Mesenteric fat pad (tissue), 1 donor: ENCODE data around the gene PRSS22. TPM values are rescaled to one million over a fixed set of nuclear protein-coding genes. Genes with fewer than 3 reads are reported as not detected.
"Not testable (repeated sequence)": the region's sequence is repeated elsewhere in the genome, so short reads cannot be mapped to it uniquely, and the experiment has no call there.

Source experiments
- DNase-seq: peaks from one replicate; pipeline ENCODE4 v3.0.0-alpha.2; 2020; ENCODE audit warnings: low spot score
- long read RNA-seq: library from polyadenylated mRNA; unstranded; transcript quantifications from one replicate; pipeline ENCODE4 v2.0.0, GENCODE V29; 2020
- total RNA-seq: library from RNA; stranded (reverse); fragmentation: NEBNext Ultra II Directional; extraction: Animal tissue kit (Norgen Biotek cat#: 25700); gene quantifications from one replicate; pipeline ENCODE4 v1.2.1, GENCODE V29; 2021
- donor health status: DM: yes; HTN: yes; CAD: no.

Gene PRSS22
- not detected for total RNA-seq
- long read RNA-seq, result 0 reads

- no peak for DNase-seq
These were observed at the start of gene PRSS22 for GRCh38 chr16:2857451-2858244. PRSS22 (minus strand) TSS chr16:2858170; CDS start chr16:2858104, 66 bp downstream.

GRCh38 chr16:2907084-2907753 is 49.2 kb upstream of the PRSS22 start:
- not testable (repeated sequence) for DNase-seq

- no peak for DNase-seq
These were observed 48.0 kb upstream of the PRSS22 start for GRCh38 chr16:2905988-2906387.

DNA sequence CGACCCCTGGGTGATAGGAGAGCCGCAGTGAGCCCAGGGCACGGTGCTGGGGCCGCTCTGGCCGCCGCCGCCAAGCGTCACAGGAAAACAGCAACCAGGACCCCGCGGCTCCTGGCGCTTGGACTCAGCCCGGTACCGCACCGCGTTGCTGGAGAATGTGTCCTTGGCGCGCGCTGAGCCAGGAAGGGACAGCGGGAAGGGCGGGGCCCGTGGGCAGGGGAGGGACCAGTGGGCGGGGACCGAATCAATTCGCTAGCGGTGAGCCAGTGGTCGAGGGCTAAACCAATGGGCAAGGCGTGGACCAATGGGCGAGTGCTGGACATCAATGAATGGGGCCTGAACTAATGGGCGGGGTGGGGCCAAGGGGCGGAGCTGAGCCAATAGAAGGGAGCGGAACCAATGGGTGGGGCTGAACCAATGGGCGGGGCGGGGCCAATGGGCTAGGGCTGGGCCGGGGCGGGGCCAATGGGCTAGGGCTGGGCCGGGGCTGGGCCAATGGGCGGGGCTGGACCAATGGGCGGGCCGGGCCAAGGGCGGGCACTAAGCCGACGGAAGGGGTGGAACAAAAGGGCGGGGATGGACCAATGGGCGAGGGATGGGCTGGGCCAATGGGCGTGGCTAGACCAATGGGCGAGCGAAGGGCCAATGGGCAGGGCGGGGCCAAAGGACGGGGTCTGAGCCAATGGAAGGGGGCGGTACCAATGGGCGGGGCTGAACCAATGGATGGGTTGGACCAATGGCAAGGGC is 47.4 kb upstream of the PRSS22 start:
- DNase-seq, result peak; percentile 99

GRCh38 chr16:2904922-2905240 is 46.9 kb upstream of the PRSS22 start:
- DNase-seq, result no peak

DNA sequence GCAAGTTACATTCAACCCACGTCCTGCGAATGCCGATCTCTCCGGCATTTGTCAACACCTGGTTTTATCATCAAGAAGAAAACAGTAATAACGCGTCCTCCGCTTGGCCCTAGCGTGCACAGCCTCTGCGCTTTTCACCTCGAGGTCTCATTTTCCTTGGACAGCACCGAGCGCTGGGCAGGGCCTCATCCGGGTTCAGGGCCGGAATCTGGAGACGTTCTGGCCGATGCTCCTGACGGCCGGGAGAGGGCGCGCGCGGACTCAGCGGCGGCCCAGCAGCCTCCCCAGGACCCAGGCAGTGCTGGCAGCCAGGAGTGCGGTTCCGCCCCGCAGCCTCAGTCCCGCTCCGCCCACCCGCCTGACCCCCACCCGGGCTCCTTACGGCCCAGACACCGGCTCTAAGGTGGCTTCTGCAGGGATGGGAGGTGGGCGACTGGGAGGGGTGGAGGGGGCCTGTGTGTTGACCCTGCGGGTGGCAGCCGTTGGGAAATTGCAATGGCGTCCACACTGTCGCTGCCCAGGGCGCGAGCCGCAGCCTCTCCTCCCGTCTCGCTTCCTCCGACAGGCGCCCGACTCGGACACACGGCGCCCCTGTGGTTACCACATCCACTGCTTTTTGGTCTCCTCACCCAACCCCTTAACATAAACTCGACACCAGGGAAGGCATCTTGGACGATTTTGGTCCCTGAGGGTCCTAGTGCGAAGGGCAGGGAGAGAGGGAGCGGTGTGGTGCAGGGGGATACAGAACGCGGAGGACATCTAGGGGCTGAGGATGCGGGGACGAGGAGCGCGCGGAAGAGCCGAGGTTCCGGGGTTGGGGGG is 46.3 kb upstream of the PRSS22 start:
- DNase-seq, result peak; percentile 97

- DNase-seq, result no peak
These were observed 44.6 kb upstream of the PRSS22 start for GRCh38 chr16:2902337-2903130.

GRCh38 chr16:2900526-2901075 is 42.6 kb upstream of the PRSS22 start:
- no peak for DNase-seq

GRCh38 chr16:2899564-2900072 is 41.6 kb upstream of the PRSS22 start:
- DNase-seq, result no peak

GRCh38 chr16:2898831-2899563 is 41.0 kb upstream of the PRSS22 start:
- no peak for DNase-seq

DNA sequence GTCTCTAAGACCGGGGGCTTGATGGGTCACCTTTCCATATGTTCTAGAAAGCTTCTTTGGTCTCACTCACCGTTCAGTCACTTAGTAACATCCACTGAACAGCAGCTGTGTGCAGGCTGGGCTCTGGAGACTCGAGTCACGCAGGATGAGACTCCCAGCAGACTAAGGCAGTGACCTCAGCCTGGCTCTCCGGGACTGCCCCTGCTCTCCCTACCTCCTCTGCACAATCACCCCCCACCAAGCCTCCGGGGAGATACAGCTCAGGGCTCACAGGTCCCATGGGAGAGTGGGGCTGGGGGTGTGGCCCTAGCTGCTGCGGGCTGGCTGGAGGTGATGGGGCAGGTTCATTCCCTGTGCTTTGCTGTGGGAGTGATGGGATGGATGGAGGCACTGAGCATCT is 39.1 kb upstream of the PRSS22 start:
- DNase-seq, result no peak

DNA sequence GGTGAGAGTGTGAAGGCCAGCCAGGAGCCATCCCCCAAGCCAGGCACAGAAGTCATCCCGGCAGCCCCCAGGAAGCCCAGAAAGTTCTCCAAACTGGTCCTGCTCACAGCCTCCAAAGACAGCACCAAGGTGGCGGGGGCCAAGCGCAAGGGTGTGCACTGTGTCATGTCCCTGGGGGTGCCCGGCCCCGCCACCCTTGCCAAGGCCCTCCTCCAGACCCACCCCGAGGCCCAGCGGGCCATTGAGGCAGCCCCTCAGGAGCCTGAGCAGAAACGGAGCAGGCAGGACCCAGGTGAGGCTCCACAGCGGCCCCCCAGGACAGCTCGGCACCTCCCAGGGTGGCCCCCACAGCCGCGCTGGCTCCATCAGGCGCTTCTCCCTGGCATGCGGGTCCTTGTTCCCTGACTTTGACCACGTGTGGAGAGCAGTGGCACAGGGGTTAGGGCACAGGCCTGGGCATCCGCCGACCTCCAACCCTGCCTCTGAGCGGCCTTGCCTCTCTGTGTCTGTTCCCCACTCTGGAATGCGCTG is 38.6 kb upstream of the PRSS22 start:
- DNase-seq, result no peak

- DNase-seq, result no peak
These were observed 37.8 kb upstream of the PRSS22 start for GRCh38 chr16:2895813-2896212.

DNA sequence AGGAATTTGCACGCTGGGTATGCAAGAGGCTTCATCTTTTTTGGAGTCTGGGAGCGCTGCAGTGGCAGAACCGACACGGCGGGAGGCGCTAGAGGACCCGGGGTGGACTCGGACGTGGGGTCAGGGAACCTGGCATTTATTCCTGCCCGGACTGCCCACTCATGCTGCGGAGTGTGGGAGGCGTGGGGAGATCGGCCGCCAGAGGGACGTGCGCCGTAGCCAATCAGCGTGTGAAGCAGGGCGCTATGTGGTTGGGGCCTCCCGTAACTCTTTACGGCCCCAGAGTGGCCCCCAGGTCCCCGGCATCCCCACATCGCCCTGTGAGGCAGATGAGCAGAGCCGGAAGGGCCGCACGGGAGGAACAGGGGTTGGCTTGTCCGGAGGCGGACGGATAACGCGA is 36.3 kb upstream of the PRSS22 start:
- DNase-seq, result no peak

- no peak for DNase-seq
These were observed 26.1 kb upstream of the PRSS22 start for GRCh38 chr16:2884041-2884451.

DNA sequence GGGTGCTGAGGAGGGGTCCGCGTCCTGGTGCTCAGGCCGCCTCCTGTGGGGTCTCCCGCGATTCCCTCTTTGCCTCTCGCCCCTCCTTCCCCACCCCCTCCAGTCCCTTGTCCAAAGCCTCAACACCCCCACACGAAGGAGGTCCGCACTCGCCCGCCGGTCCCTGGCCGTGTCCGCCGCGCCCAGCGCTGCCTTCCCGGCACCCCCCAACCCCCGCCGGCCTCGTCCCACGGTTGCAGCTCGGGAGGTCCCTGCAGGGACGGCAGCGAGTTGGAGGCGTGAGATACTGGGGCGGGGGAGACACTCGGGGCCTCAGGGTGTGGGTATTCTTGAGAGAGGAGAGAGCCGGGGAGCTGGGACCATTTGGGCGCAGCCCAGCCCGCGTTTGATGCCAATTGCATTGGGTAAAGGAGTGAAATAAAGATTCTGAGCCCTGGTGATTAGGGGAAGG is 25.5 kb upstream of the PRSS22 start:
- no peak for DNase-seq

- peak; percentile 100 for DNase-seq
These were observed 24.9 kb upstream of the PRSS22 start, which contains the start of gene FLYWCH2 for GRCh38 chr16:2882650-2883457. FLYWCH2 (plus strand) TSS chr16:2883215; CDS start chr16:2896450, 13,235 bp downstream.
